A549 (cell line): ENCODE data around the gene PAN2. TPM values are rescaled to one million over a fixed set of nuclear protein-coding genes. Genes with fewer than 3 reads are reported as not detected.

Source experiments
- ATAC-seq, 2 experiments: fragments of 200-7000 bp in 1 of 2; fragments of >200 bp in 1 of 2; cut with Nextera tagmentation in 1 of 2; cut with Tn5 transposase in 1 of 2; 3 replicates each; pipeline versions ENCODE4 v1.8.0 to v1.9.1; 2018 to 2020; ENCODE audit warnings: mild to moderate bottlenecking in 1 of 2, moderate library complexity in 1 of 2
- CTCF ChIA-PET: fragments of 300-600 bp; sonication (Branson Sonifier 250); formaldehyde crosslinking; extraction: SDS; loops from one replicate; lab custom pipeline; 2021; ENCODE audit warnings: antibody characterized with exemption, inconsistent platforms; lab: Yijun Ruan, JAX
- POLR2A ChIA-PET: fragments of 350-600 bp; formaldehyde crosslinking; extraction: SDS; loops from one replicate; lab custom pipeline; 2021; ENCODE audit warnings: antibody characterized with exemption, inconsistent platforms; lab: Yijun Ruan, JAX
- DNase-seq, 2 experiments: peaks; one replicate each; pipeline versions ENCODE4 v3.0.0 to v3.0.0-alpha.2; 2011 to 2016; ENCODE audit warnings: low read depth in 1 of 2, low spot score in 1 of 2
- FAIRE-seq: peaks from 2 replicates; lab custom pipeline; 2011; peaks lifted over from hg19 to GRCh38; lab: Jason Lieb, UNC
- H3K27ac ChIP-seq, 2 experiments: fragments of >200 bp; sonication (Bioruptor Twin); formaldehyde crosslinking; 3 replicates each; pipeline ENCODE4 v1.5.1; 2016 to 2017
- H3K4me1 ChIP-seq: fragments of >200 bp; sonication (Bioruptor Twin); formaldehyde crosslinking; 3 replicates; pipeline ENCODE4 v1.6.1; 2016
- H3K4me2 ChIP-seq: fragments of >200 bp; sonication (Bioruptor Twin); formaldehyde crosslinking; 3 replicates; pipeline ENCODE4 v1.6.1; 2016
- H3K4me3 ChIP-seq: fragments of >200 bp; sonication (Bioruptor Twin); formaldehyde crosslinking; 3 replicates; pipeline ENCODE4 v1.5.1; 2016
- H3K9me3 ChIP-seq: fragments of >200 bp; sonication (Bioruptor Twin); formaldehyde crosslinking; 3 replicates; pipeline ENCODE4 v1.6.1; 2016
- BHLHE40 ChIP-seq: IDR thresholded peaks from 2 replicates; pipeline ENCODE4 v1.6.1; 2012; ENCODE audit warnings: low read depth, low read length, inconsistent platforms
- EHF ChIP-seq: fragments of 250-450 bp; sonication (Bioruptor Pico); IDR thresholded peaks from 2 replicates; pipeline ENCODE4 v1.5.0; 2020; ENCODE audit warnings: mild to moderate bottlenecking
- FOSB ChIP-seq: fragments of 250-450 bp; sonication (Bioruptor Pico); IDR thresholded peaks from 2 replicates; pipeline ENCODE4 v1.5.0; 2020; ENCODE audit warnings: mild to moderate bottlenecking, moderate library complexity
- GATA3 ChIP-seq: IDR thresholded peaks from 2 replicates; pipeline ENCODE4 v1.6.1; 2012; ENCODE audit warnings: borderline replicate concordance
- HDAC2 ChIP-seq: fragments of 200-600 bp; sonication (generic); IDR thresholded peaks from 2 replicates; pipeline ENCODE4 v1.6.1; 2016
- HEYL ChIP-seq: fragments of 250-450 bp; sonication (Bioruptor Pico); IDR thresholded peaks from 2 replicates; pipeline ENCODE4 v1.8.0; 2021; ENCODE audit warnings: mild to moderate bottlenecking, moderate library complexity
- HOXA7 ChIP-seq: fragments of 250-450 bp; sonication (Bioruptor Pico); IDR thresholded peaks from 2 replicates; pipeline ENCODE4 v1.5.0; 2020; ENCODE audit warnings: mild to moderate bottlenecking, moderate library complexity
- JUN ChIP-seq, 2 experiments: fragments of >200 bp; sonication (Bioruptor Twin); formaldehyde crosslinking; IDR thresholded peaks; 2 replicates in 1 of 2; 3 replicates in 1 of 2; pipeline ENCODE4 v1.6.1; 2016 to 2017
- KDM5A ChIP-seq: fragments of 200-600 bp; sonication (generic); IDR thresholded peaks from 2 replicates; pipeline ENCODE4 v1.6.1; 2016; ENCODE audit warnings: antibody characterized with exemption, mild to moderate bottlenecking
- MAFK ChIP-seq: fragments of 450-650 bp; IDR thresholded peaks from 2 replicates; pipeline ENCODE4 v1.6.1; 2014; ENCODE audit not compliant: partially characterized antibody
- MYC ChIP-seq: IDR thresholded peaks from 2 replicates; pipeline ENCODE4 v1.6.1; 2012; ENCODE audit warnings: mild to moderate bottlenecking, inconsistent platforms, low read length, improper control_type of control experiment, borderline replicate concordance
- NPAS2 ChIP-seq: fragments of 250-450 bp; sonication (Bioruptor Pico); IDR thresholded peaks from 2 replicates; pipeline ENCODE4 v1.8.0; 2022; ENCODE audit warnings: mild to moderate bottlenecking, moderate library complexity, borderline replicate concordance
- NR3C1 ChIP-seq: fragments of >200 bp; sonication (Bioruptor Twin); formaldehyde crosslinking; IDR thresholded peaks from 3 replicates; pipeline ENCODE4 v1.6.1; 2017
- PHF8 ChIP-seq: fragments of 200-600 bp; sonication (generic); IDR thresholded peaks from 2 replicates; pipeline ENCODE4 v1.6.1; 2016; ENCODE audit warnings: low read depth, mild to moderate bottlenecking, antibody characterized with exemption, moderate library complexity, borderline replicate concordance
- POLR2A ChIP-seq: IDR thresholded peaks from 2 replicates; pipeline ENCODE4 v1.6.1; 2012; ENCODE audit warnings: mild to moderate bottlenecking, low read length
- RAD21 ChIP-seq, 2 experiments: fragments of >200 bp in 1 of 2; sonication (Bioruptor Twin) in 1 of 2; formaldehyde crosslinking in 1 of 2; IDR thresholded peaks in 1 of 2; conservative IDR thresholded peaks in 1 of 2; 2 replicates in 1 of 2; 3 replicates in 1 of 2; pipeline ENCODE4 v1.6.1; 2012 to 2018; ENCODE audit warnings: inconsistent platforms in 1 of 2
- RCOR1 ChIP-seq: fragments of 150-350 bp; IDR thresholded peaks from 2 replicates; pipeline ENCODE4 v1.6.1; 2014; ENCODE audit warnings: antibody characterized with exemption, low read length, low read depth
- RFX5 ChIP-seq: fragments of 450-650 bp; IDR thresholded peaks from 2 replicates; pipeline ENCODE4 v1.7.1; 2014; ENCODE audit warnings: antibody characterized with exemption, mild to moderate bottlenecking, moderate library complexity
- RNF2 ChIP-seq: fragments of 200-600 bp; sonication (generic); IDR thresholded peaks from 2 replicates; pipeline ENCODE4 v1.6.1; 2016; ENCODE audit warnings: low read depth, mild to moderate bottlenecking, antibody characterized with exemption, moderate library complexity, borderline replicate concordance
- SMC3 ChIP-seq: fragments of >200 bp; sonication (Bioruptor Twin); formaldehyde crosslinking; IDR thresholded peaks from 3 replicates; pipeline ENCODE4 v1.6.1; 2018; ENCODE audit warnings: inconsistent platforms
- TFCP2L1 ChIP-seq: fragments of 250-450 bp; sonication (Bioruptor Pico); IDR thresholded peaks from 2 replicates; pipeline ENCODE4 v1.5.0; 2021; ENCODE audit warnings: mild to moderate bottlenecking
- ZC3H11A ChIP-seq: fragments of 450-650 bp; IDR thresholded peaks from 2 replicates; pipeline ENCODE4 v1.6.1; 2014; ENCODE audit warnings: antibody characterized with exemption, mild to moderate bottlenecking
- ZNF302 ChIP-seq: fragments of 250-450 bp; sonication (Bioruptor Pico); IDR thresholded peaks from 2 replicates; pipeline ENCODE4 v1.9.0; 2021; ENCODE audit warnings: inconsistent platforms, mild to moderate bottlenecking, moderate library complexity
- WGBS: methylation state at CpG from one replicate; pipeline ENCODE4 v1.1.6; 2017; ENCODE audit errors: missing lambda C conversion rate; 5-methylcytosine and 5-hydroxymethylcytosine counted together
- polyA plus RNA-seq, 4 experiments: library from polyadenylated mRNA; depleted of rRNA in 3 of 4; stranded (reverse); fragments of >200 nt; fragmentation: RNase III in 1 of 4; extraction: RNeasy Plus Mini Kit Qiagen cat#74134 plus additional on column Dnase treatment in 1 of 4; gene quantifications; 2 replicates in 3 of 4; 3 replicates in 1 of 4; pipeline ENCODE4 v1.2.3, GENCODE V29; 2011 to 2017
- TF ChIP-seq, protein P1 (sequence below): fragments of >200 bp; sonication (Bioruptor Twin); formaldehyde crosslinking; IDR thresholded peaks from 2 replicates; pipeline ENCODE4 v1.6.1; 2016
- TF ChIP-seq, protein P2 (sequence below): fragments of 200-600 bp; sonication (generic); IDR thresholded peaks from 2 replicates; pipeline ENCODE4 v1.6.1; 2016; ENCODE audit warnings: antibody characterized with exemption, mild to moderate bottlenecking, moderate library complexity
- TF ChIP-seq, protein P3 (sequence below): fragments of 450-650 bp; IDR thresholded peaks from 2 replicates; pipeline ENCODE4 v1.6.1; 2014; ENCODE audit warnings: antibody characterized with exemption
- TF ChIP-seq, protein P4 (sequence below): IDR thresholded peaks from 2 replicates; pipeline ENCODE4 v1.6.1; 2012
- TF ChIP-seq, protein P5 (sequence below): IDR thresholded peaks from 2 replicates; pipeline ENCODE4 v1.6.1; 2012; ENCODE audit warnings: low read depth, borderline replicate concordance
- TF ChIP-seq, protein P6 (sequence below): fragments of 250-450 bp; sonication (Bioruptor Pico); IDR thresholded peaks from 2 replicates; pipeline ENCODE4 v1.5.0; 2021; ENCODE audit warnings: mild to moderate bottlenecking, moderate library complexity, borderline replicate concordance
- TF ChIP-seq, protein P7 (sequence below): fragments of >200 bp; sonication (Bioruptor Twin); formaldehyde crosslinking; IDR thresholded peaks from 3 replicates; pipeline ENCODE4 v1.5.1; 2016

PAN2 gene
- polyA plus RNA-seq, 2 of the 4 experiments (the other 2 are of a cell fraction) = 30.0 to 66.8 TPM

DNA sequence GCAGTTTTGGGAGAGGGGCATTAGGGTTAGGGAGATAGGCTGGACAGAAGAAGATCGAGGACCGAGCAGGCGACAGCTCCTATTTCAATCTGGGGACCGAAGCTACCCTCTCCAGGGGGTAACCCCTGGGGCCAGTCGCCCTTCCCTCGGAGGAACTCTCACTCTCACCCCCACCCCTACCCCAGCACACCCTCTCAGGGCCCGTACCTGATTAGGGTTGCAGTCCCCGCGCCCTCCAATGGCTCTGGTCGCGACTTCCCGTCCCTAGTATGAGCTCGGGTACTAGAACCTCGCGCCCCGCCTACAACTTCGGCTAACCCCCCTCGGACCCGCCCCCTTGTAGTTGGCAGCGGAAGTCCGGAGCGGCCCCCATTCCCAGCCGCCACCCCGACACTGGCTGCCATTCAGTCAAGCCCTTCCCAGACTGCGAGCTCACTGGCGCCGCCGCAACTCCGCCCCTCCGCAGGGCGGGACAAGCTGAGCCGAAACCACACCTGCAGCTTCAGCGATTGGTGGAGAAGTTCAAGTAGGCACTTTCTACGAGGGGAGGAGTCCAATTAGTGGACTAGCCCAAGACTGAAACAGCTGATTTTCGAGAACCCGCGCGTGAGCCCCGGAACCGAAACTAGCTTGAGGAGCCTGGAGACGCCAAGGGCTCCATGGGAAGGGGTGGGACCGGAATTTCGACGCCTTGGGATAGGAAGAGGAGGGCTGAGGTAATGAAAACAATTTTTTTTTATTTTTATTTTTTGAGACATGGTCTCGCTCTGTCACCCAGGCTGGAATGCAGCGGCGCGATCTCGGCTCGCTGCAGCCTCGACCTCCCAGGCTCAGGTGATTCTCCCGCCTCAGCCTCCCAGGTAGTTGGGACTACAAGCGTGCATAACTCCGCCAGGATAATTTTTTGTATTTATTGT is 26.3 kb upstream of the PAN2 start, which contains the start of gene STAT2:
Gene STAT2 (minus strand): TSS at position 257 of the 917 bp plus-strand sequence. CDS start 3,536 bp downstream, outside the sequence.
- DNase-seq (peak; percentile 98 to 100), FAIRE-seq (peak; percentile 86), ATAC-seq (peak; percentile 98 to 99)
- Histone ChIP-seq H3K4me1 (peaks cover 8% of the 10 kb centered on the region), H3K4me2 (peak within 1 kb of the TSS; percentile 82), H3K27ac (peak within 1 kb of the TSS; percentile 76 to 89), H3K9me3 (no peaks in the 10 kb centered on the region), H3K4me3 (peak within 1 kb of the TSS; percentile 75)
- ChIA-PET CTCF (interaction anchor here (0.8 to 2.3 kb wide), 11 partner anchors 9 to 171 kb away, joined by 3 to 8 read pairs (median 4); partner anchors contain the start of genes CNPY2 and SMARCC2), POLR2A (interaction anchor here (0.5 to 2.3 kb wide), 13 partner anchors 10 to 256 kb away, joined by 3 to 21 read pairs (median 5); partner anchors contain the start of genes CNPY2, PA2G4, PAN2 and RNF41)
- WGBS = 1% methylated on average over 41 of the region's 54 CpGs
- no peak for TF ChIP-seq ZNF302 (CRISPR knock-in tag)
- TF ChIP-seq MYC = no peak
- TF ChIP-seq FOSB = no peak
- TF ChIP-seq HDAC2 = no peak
- TF ChIP-seq, protein P1, sequence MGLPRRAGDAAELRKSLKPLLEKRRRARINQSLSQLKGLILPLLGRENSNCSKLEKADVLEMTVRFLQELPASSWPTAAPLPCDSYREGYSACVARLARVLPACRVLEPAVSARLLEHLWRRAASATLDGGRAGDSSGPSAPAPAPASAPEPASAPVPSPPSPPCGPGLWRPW = no peak
- no peak for TF ChIP-seq EHF
- TF ChIP-seq SMC3 = no peak
- TF ChIP-seq, protein P2, sequence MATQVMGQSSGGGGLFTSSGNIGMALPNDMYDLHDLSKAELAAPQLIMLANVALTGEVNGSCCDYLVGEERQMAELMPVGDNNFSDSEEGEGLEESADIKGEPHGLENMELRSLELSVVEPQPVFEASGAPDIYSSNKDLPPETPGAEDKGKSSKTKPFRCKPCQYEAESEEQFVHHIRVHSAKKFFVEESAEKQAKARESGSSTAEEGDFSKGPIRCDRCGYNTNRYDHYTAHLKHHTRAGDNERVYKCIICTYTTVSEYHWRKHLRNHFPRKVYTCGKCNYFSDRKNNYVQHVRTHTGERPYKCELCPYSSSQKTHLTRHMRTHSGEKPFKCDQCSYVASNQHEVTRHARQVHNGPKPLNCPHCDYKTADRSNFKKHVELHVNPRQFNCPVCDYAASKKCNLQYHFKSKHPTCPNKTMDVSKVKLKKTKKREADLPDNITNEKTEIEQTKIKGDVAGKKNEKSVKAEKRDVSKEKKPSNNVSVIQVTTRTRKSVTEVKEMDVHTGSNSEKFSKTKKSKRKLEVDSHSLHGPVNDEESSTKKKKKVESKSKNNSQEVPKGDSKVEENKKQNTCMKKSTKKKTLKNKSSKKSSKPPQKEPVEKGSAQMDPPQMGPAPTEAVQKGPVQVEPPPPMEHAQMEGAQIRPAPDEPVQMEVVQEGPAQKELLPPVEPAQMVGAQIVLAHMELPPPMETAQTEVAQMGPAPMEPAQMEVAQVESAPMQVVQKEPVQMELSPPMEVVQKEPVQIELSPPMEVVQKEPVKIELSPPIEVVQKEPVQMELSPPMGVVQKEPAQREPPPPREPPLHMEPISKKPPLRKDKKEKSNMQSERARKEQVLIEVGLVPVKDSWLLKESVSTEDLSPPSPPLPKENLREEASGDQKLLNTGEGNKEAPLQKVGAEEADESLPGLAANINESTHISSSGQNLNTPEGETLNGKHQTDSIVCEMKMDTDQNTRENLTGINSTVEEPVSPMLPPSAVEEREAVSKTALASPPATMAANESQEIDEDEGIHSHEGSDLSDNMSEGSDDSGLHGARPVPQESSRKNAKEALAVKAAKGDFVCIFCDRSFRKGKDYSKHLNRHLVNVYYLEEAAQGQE = no peak
- no peak for TF ChIP-seq NPAS2 (CRISPR knock-in tag)
- TF ChIP-seq HOXA7 (CRISPR knock-in tag) = no peak
- peak; percentile 47; the same call in 1 of the 2 replicates for TF ChIP-seq PHF8
- peak; percentile 56; the same call in 1 of the 2 replicates for TF ChIP-seq RFX5
- peak; percentile 74 for TF ChIP-seq BHLHE40
- peak in 1 of 2 experiments; percentile 1; a peak in 1 of 5 replicates for TF ChIP-seq RAD21 (conservative IDR thresholded peaks at IDR 0.05 in 1 of 2, IDR thresholded peaks at IDR 0.05 in 1 of 2)
- TF ChIP-seq NR3C1 = no peak
- peak; percentile 74 for TF ChIP-seq POLR2A
- peak; percentile 64; the same call in 1 of the 2 replicates for TF ChIP-seq GATA3
- TF ChIP-seq KDM5A = no peak
- TF ChIP-seq RCOR1 = no peak
- TF ChIP-seq, protein P3, sequence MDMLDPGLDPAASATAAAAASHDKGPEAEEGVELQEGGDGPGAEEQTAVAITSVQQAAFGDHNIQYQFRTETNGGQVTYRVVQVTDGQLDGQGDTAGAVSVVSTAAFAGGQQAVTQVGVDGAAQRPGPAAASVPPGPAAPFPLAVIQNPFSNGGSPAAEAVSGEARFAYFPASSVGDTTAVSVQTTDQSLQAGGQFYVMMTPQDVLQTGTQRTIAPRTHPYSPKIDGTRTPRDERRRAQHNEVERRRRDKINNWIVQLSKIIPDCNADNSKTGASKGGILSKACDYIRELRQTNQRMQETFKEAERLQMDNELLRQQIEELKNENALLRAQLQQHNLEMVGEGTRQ = 0 out of 2 replicates have a peak, but pooled peaks have one; percentile 33
- TF ChIP-seq JUN (IDR thresholded peaks at IDR 0.05) = peak; percentile 36 to 61; a peak in 2 of 5 replicates
- TF ChIP-seq TFCP2L1 (CRISPR knock-in tag) = no peak
- no peak for TF ChIP-seq RNF2
- TF ChIP-seq MAFK = peak; percentile 89
- TF ChIP-seq, protein P4, sequence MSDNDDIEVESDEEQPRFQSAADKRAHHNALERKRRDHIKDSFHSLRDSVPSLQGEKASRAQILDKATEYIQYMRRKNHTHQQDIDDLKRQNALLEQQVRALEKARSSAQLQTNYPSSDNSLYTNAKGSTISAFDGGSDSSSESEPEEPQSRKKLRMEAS = peak; percentile 91
- TF ChIP-seq ZC3H11A = no peak
- TF ChIP-seq HEYL (CRISPR knock-in tag) = no peak
- TF ChIP-seq, protein P5, sequence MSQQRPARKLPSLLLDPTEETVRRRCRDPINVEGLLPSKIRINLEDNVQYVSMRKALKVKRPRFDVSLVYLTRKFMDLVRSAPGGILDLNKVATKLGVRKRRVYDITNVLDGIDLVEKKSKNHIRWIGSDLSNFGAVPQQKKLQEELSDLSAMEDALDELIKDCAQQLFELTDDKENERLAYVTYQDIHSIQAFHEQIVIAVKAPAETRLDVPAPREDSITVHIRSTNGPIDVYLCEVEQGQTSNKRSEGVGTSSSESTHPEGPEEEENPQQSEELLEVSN = peak; percentile 64; the same call in 1 of the 2 replicates
- TF ChIP-seq, protein P6, sequence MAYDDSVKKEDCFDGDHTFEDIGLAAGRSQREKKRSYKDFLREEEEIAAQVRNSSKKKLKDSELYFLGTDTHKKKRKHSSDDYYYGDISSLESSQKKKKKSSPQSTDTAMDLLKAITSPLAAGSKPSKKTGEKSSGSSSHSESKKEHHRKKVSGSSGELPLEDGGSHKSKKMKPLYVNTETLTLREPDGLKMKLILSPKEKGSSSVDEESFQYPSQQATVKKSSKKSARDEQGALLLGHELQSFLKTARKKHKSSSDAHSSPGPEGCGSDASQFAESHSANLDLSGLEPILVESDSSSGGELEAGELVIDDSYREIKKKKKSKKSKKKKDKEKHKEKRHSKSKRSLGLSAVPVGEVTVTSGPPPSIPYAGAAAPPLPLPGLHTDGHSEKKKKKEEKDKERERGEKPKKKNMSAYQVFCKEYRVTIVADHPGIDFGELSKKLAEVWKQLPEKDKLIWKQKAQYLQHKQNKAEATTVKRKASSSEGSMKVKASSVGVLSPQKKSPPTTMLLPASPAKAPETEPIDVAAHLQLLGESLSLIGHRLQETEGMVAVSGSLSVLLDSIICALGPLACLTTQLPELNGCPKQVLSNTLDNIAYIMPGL = no peak
- TF ChIP-seq, protein P7, sequence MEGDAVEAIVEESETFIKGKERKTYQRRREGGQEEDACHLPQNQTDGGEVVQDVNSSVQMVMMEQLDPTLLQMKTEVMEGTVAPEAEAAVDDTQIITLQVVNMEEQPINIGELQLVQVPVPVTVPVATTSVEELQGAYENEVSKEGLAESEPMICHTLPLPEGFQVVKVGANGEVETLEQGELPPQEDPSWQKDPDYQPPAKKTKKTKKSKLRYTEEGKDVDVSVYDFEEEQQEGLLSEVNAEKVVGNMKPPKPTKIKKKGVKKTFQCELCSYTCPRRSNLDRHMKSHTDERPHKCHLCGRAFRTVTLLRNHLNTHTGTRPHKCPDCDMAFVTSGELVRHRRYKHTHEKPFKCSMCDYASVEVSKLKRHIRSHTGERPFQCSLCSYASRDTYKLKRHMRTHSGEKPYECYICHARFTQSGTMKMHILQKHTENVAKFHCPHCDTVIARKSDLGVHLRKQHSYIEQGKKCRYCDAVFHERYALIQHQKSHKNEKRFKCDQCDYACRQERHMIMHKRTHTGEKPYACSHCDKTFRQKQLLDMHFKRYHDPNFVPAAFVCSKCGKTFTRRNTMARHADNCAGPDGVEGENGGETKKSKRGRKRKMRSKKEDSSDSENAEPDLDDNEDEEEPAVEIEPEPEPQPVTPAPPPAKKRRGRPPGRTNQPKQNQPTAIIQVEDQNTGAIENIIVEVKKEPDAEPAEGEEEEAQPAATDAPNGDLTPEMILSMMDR = no peak
